ENCODE measurements around the gene MAML2.
A peak's percentile ranks its signal among the peaks of the same experiment; 100 is the strongest.

The MAML2 gene

GRCh38 chr11:96067160-96067559, 275.8 kb downstream of the MAML2 start:
- DNase-seq (ENCODE audit: low spot score): no peak

DNA sequence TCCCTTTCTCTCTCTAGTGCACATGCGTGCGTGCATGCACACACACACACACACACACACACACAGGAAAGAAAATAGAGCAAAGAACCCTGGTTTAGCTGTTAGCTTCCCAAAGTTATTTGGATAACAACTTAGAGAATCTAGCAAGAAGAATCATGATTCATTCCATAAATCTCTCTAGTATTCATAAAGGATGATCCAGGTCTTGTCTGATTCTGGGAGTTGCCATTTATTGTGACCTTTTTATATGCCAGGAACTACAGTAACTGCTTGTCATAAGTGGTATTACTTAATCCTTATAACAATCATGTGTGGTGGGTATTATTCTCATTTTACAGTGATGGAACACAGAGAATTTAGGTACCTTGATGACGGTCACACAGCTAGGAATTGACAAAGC, 277.6 kb downstream of the MAML2 start:
- no peak for DNase-seq (ENCODE audit: low spot score)

DNA sequence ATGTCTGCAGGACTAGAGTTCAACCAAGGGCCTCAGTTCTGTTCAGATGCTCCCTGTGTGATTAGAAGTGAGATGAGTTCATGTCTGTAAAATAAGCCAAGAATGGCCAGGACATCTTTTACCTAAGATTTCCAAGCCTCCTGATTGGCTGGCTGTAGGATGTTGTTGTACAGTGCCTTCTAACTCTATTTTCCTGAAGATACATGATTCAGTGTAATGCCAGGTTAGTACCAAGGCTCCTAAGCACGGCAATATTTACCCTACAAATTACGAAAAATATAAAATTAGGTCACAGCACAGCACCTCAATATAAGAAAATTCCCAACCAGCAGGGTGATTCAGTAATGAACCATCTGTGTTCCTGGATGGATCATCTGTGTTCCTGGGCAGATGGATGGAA, 279.1 kb downstream of the MAML2 start:
- DNase-seq (ENCODE audit: low spot score): no peak

- no peak for DNase-seq (ENCODE audit: low spot score)
Measured at GRCh38 chr11:96063053-96063452, 279.9 kb downstream of the MAML2 start.

DNA sequence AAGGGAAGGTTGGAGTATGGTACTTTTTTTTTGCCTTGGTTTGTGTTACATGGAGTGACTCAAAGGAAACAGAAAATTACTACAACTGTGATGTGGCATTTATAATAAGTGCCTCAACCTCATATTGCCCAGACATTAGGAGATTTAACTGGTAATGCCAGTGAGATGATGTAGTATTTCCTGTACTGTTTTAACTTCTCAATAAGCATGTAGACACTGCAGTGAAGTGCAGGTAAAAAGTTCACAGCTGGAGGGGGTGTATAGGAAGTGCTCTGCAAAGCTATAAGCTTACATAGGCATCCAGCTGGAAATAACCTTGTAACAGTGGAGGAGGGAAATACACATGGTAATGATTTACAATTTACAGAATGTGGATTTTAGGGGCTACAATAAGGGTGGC, 280.9 kb downstream of the MAML2 start:
- DNase-seq (ENCODE audit: low spot score): no peak

GRCh38 chr11:96061730-96062129, 281.3 kb downstream of the MAML2 start:
- DNase-seq (ENCODE audit: low spot score): no peak

DNA sequence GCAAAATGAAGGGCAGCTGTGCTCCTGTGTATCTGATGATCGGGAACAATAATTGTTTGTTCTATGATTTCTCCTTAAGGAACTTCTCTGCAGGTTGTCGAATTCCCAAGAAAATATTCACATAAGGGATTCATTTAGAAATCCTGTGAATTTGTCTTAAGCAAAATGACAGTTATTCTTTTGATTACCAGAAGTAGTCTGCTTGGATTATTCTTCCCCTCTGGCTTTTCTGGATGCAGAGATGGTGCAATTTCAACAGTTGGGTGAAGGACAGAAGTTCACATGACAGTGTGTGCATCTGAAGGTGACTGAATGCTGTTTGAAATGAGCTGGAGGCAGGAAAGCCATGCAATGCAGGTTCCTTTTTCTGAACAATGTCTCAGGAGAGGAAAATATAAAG, 281.9 kb downstream of the MAML2 start:
- no peak for DNase-seq (ENCODE audit: low spot score)

GRCh38 chr11:96057502-96057901, 285.5 kb downstream of the MAML2 start:
- DNase-seq (ENCODE audit: low spot score): no peak

DNA sequence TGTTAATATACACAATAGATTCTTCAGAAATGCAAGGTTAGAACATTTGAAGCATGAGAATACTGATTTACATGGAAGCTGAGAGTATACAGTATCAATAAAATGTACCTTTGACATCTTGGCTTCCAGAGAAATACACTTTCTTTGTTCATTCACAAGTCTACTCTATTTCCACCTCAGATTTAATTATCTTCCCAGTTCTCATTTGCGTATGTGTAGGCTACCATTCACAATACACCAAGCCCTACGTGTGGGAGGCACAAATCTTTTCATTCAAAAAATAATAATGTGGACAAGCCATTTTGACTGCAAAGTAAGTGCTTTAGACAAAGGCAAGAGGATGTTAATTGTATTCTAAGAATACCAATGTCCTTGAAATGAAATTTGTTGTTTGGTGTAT, 286.4 kb downstream of the MAML2 start:
- DNase-seq (ENCODE audit: low spot score): no peak

- DNase-seq (ENCODE audit: low spot score): no peak
Measured at GRCh38 chr11:96055706-96056387, 287.1 kb downstream of the MAML2 start.

GRCh38 chr11:96054870-96055705, 287.9 kb downstream of the MAML2 start:
- DNase-seq (ENCODE audit: low spot score): peak; percentile 27

DNA sequence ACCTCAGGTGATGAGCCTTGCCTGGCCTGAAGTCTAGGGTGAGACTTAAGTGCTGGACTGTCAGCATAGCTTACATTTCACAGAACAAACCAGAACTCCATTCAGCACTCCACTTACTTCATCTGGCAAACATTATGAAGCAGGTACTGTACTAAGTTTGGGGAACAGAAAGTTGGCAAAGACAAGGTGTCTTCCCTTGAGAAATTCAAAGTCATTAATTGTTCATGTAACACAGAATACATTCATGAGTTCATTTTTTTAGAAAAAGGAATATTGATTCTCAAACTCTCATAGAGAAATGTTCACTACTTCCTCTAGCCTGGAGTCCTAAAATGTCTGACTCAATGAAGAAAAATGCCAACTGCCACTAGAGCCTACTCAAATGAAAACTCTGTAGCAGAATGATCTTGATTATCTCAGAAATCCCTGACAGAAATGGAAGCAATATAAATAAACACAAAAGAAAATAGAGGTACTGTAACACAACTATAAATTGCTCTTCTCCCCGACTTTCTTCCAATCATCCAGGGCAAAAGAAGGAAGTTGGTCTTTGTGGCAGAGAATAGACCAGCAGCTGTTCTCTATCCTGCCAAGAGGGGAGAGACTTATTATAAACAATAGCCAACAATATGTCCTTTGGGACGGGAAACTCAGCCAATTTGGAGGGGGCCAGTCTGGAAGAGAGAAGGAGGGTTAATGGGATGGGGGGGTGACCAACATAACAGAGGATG, 289.9 kb downstream of the MAML2 start:
- DNase-seq (ENCODE audit: low spot score): no peak

DNA sequence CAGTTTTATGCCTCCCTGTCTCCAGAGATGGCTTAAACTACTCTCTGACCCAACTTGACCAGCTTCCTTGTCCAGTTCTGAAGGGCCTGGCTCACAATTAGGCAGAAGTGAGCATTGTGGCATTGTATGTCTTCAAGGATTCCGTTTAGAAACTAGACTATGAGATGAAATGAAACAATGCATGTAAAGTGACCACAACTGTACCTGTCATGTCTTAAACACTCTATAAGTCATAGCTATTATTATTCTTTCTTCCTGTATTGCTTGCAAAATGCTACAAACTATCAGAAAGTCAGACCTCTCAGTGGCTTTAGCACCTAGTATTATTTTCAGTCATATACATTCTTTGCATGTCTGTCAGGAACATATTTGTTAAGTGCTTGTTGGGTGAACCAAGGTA, 291.2 kb downstream of the MAML2 start:
- DNase-seq (ENCODE audit: low spot score): no peak

DNA sequence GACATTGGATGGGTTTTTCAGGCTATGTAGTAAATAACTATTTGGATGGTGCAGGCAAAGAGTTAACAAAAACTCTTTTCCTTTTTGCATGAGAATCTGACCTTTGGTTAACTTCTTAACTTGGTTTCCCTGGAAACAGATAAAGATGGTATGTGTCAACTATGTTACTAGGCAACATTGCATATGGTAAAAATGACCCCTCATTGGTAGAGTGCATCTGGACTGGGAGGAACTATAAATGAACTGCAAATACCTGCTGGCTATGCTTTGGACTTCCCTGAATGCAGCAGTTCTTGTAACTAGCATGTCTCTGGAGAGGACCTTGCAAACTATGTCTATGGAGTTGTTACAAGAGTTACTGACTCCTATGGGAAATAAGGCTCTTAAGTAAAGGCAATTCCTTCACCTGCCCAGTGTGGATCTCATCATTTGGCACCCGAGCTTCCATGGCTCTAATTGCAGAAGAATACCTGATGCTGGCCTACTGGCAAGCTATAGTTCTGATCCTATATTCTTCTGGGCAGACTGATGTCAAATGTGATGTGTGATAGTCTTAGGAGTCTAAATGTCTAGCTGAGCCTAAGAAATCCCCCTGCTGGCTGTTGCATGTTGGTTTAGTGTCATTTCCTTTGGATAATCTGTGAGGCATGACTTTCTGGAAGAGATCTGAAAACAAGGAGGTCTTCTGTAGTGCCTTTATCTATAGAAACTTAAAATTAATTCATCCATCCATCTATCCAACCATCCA, 292.4 kb downstream of the MAML2 start:
- DNase-seq (ENCODE audit: low spot score): no peak

DNA sequence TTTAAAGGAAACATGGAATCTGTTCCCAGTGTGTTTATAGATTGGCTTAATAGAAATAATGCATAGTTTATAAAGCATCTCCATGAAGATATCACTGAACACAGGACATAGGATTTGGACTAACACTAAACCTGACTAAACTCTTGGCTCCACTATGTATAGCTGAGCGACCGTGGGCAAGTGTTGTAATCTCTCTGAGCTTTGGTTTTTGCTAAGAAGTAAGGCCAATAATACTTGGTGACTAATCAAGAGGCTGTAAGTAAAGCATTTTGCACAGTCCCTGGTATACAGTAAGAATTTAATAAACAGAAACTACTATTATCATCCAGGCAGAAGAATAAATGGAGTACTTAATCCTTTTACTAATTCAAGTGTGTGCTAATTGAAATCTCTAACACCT, 293.6 kb downstream of the MAML2 start:
- no peak for DNase-seq (ENCODE audit: low spot score)

DNA sequence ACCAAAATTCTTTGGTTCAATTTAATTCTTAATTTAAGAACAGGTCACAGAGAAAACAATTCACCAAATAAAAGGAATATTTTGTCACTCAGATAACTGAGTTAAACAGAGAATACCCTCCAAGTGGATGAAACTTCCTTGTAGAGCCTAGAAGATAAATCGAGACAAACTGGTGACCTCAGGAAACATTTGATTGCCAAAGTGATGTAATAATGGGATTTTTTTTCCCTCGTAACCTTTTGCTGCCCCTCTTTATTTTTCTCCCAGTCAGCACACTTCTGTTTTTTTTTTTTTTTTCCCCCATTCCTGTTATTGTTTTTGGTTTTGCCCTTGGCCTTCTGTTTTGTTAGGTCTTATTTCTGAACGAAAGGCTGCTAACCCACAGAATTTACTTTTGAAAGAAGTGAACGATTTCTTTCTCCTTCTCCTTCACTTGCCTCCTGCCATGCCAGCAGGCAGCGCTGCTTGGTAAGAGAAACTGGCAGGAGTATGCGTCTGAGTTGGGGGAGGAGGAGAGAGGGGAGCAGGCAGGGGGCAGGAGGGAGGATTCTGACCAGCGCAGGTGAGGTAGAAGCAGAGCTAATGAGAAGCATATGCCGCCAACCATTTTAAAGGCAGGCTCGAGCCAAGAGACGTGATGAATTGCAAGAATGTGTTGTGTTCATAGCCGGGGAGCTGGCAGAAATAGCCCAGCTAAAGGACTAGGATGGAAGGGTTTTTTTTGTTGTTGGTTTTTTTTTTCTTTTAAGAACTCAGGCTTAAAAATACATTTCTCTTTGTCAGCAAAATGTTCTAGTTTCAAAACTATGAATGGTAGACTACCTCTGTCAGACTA, 297.2 kb downstream of the MAML2 start:
- DNase-seq (ENCODE audit: low spot score): no peak

- no peak for DNase-seq (ENCODE audit: low spot score)
Measured at GRCh38 chr11:96044747-96045146, 298.2 kb downstream of the MAML2 start.

- no peak for DNase-seq (ENCODE audit: low spot score)
Measured at GRCh38 chr11:96044311-96044710, 298.7 kb downstream of the MAML2 start.

- DNase-seq (ENCODE audit: low spot score): no peak
Measured at GRCh38 chr11:96043291-96043690, 299.7 kb downstream of the MAML2 start.

GRCh38 chr11:96038046-96038445, 304.9 kb downstream of the MAML2 start:
- DNase-seq (ENCODE audit: low spot score): no peak

GRCh38 chr11:96037405-96037949, 305.5 kb downstream of the MAML2 start:
- DNase-seq (ENCODE audit: low spot score): no peak

Measured in germinal center (tissue), 1 donor.